ENCODE results near the gene SLC45A3. TPM values are rescaled to one million over a fixed set of nuclear protein-coding genes. Genes with fewer than 3 reads are reported as not detected.

The SLC45A3 gene
- total RNA-seq, 1 donor from 2014 or later: 8.4 TPM

DNA sequence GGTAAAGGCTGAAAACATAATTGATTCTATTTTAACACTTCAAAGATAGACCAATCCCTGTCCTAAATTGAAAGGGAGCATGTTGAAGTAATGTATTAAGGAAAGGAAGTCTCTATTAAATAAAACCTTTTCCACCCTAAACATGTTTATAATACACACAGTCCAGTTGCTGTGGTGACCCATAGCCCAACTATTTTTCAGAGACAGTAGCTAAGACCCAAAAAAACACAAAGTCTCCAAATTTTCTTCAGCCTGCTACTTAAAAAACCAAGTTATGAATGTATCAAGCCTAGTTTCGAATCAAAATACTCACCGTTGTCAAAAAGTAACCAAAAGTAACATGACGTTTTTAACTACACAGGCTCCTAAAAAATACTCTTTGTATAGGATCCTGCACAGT is 50.1 kb downstream of the SLC45A3 start:
- no peaks in the 10 kb centered on the region for H3K9me3 Mint-ChIP-seq (ENCODE audit: low read depth)
- H3K27ac Mint-ChIP-seq: peak overlapping the region; percentile 97
- peaks cover 20% of the 10 kb centered on the region for H3K4me1 Mint-ChIP-seq (ENCODE audit: low read depth)
- H3K4me3 Mint-ChIP-seq (ENCODE audit: low read depth): peak overlapping the region; percentile 89
- no peaks in the 10 kb centered on the region for H3K27me3 Mint-ChIP-seq
- TF ChIP-seq, protein P1, sequence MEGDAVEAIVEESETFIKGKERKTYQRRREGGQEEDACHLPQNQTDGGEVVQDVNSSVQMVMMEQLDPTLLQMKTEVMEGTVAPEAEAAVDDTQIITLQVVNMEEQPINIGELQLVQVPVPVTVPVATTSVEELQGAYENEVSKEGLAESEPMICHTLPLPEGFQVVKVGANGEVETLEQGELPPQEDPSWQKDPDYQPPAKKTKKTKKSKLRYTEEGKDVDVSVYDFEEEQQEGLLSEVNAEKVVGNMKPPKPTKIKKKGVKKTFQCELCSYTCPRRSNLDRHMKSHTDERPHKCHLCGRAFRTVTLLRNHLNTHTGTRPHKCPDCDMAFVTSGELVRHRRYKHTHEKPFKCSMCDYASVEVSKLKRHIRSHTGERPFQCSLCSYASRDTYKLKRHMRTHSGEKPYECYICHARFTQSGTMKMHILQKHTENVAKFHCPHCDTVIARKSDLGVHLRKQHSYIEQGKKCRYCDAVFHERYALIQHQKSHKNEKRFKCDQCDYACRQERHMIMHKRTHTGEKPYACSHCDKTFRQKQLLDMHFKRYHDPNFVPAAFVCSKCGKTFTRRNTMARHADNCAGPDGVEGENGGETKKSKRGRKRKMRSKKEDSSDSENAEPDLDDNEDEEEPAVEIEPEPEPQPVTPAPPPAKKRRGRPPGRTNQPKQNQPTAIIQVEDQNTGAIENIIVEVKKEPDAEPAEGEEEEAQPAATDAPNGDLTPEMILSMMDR (IDR thresholded peaks at IDR 0.05; ENCODE audit: unreplicated experiment): no peak
- no peak for DNase-seq (ENCODE audit: low spot score, unreplicated experiment)
- no peaks in the 10 kb centered on the region for H3K36me3 Mint-ChIP-seq (ENCODE audit: insufficient read depth)

- H3K27me3 Mint-ChIP-seq: no peaks in the 10 kb centered on the region
- peak overlapping the region; percentile 97 for H3K27ac Mint-ChIP-seq
- H3K9me3 Mint-ChIP-seq (ENCODE audit: low read depth): no peaks in the 10 kb centered on the region
- peak overlapping the region; percentile 89 for H3K4me3 Mint-ChIP-seq (ENCODE audit: low read depth)
- no peaks in the 10 kb centered on the region for H3K36me3 Mint-ChIP-seq (ENCODE audit: insufficient read depth)
- DNase-seq (ENCODE audit: low spot score, unreplicated experiment): no peak
- TF ChIP-seq, protein P1 (IDR thresholded peaks at IDR 0.05; ENCODE audit: unreplicated experiment): no peak
- peaks cover 20% of the 10 kb centered on the region for H3K4me1 Mint-ChIP-seq (ENCODE audit: low read depth)
Measured at GRCh38 chr1:205629751-205630150, 50.6 kb downstream of the SLC45A3 start.

- Mint-ChIP-seq H3K4me1 (ENCODE audit: low read depth) (peaks cover 18% of the 10 kb centered on the region), H3K4me3 (ENCODE audit: low read depth) (no peak overlapping the region)
Measured at GRCh38 chr1:205627956-205628355, 52.4 kb downstream of the SLC45A3 start.

DNA sequence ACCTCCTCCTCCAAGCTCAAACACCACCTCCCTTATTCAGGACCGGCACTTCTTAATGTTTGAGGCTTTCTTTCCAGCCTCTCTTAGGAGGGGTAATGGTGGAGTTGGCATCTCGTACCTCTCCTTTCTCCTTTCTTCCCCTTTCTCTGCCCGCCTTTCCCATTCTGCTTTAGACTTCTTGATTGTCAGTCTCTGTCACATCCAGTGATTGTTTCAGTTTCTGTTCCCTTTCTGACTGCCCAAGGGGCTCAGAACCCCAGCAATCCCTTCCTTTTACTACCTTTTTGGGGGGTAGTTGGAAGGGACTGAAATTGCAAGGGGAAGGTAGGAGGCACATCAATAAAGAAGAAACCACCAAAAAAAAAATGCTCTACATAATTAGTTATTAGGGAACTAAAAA is 54.1 kb downstream of the SLC45A3 start:
- Mint-ChIP-seq H3K4me1 (ENCODE audit: low read depth) (peaks cover 13% of the 10 kb centered on the region), H3K36me3 (ENCODE audit: insufficient read depth) (peaks cover 4% of the 10 kb centered on the region), H3K9me3 (ENCODE audit: low read depth) (no peaks in the 10 kb centered on the region), H3K4me3 (ENCODE audit: low read depth) (no peak overlapping the region), H3K27ac (peak overlapping the region; percentile 65), H3K27me3 (no peaks in the 10 kb centered on the region)
- no peak for DNase-seq (ENCODE audit: low spot score, unreplicated experiment)
- TF ChIP-seq, protein P1 (IDR thresholded peaks at IDR 0.05; ENCODE audit: unreplicated experiment): no peak

More at GRCh38 chr1:205627956-205628355, 52.4 kb downstream of the SLC45A3 start:
- TF ChIP-seq, protein P1 (IDR thresholded peaks at IDR 0.05; ENCODE audit: unreplicated experiment): no peak
- H3K36me3 Mint-ChIP-seq (ENCODE audit: insufficient read depth): peaks cover 2% of the 10 kb centered on the region
- no peaks in the 10 kb centered on the region for H3K9me3 Mint-ChIP-seq (ENCODE audit: low read depth)
- H3K27ac Mint-ChIP-seq: no peak overlapping the region
- DNase-seq (ENCODE audit: low spot score, unreplicated experiment): no peak
- no peaks in the 10 kb centered on the region for H3K27me3 Mint-ChIP-seq

- H3K4me1 Mint-ChIP-seq (ENCODE audit: low read depth): peaks cover 1% of the 10 kb centered on the region
- H3K27ac Mint-ChIP-seq: no peak overlapping the region
- no peak overlapping the region for H3K4me3 Mint-ChIP-seq (ENCODE audit: low read depth)
- TF ChIP-seq, protein P1 (IDR thresholded peaks at IDR 0.05; ENCODE audit: unreplicated experiment): no peak
- no peaks in the 10 kb centered on the region for H3K9me3 Mint-ChIP-seq (ENCODE audit: low read depth)
- peaks cover 13% of the 10 kb centered on the region for H3K36me3 Mint-ChIP-seq (ENCODE audit: insufficient read depth)
- H3K27me3 Mint-ChIP-seq: no peaks in the 10 kb centered on the region
- DNase-seq (ENCODE audit: low spot score, unreplicated experiment): no peak
Measured at GRCh38 chr1:205623646-205624045, 56.7 kb downstream of the SLC45A3 start.

Data from progenitor cell of endocrine pancreas (in vitro differentiated cells).